CD14-positive monocyte (primary cell): ENCODE measurements around the gene FAM76A. TPM values are rescaled to one million over a fixed set of nuclear protein-coding genes. Genes with fewer than 3 reads are reported as not detected.

Experiments
- DNase-seq, 3 donors: peaks; one replicate each; pipeline ENCODE4 v3.0.0-alpha.2; 2011 to 2022
- H2AFZ ChIP-seq: 2 replicates; pipeline ENCODE4 v1.6.0; 2012; ENCODE audit warnings: mild to moderate bottlenecking, low read depth, low read length, inconsistent platforms; ENCODE audit not compliant: insufficient read depth, poor library complexity, severe bottlenecking
- H3K27ac ChIP-seq, 2 donors: 1 replicate in 1 of 2; 2 replicates in 1 of 2; pipeline ENCODE4 v1.5.1; 2012 to 2013; ENCODE audit warnings: low read length in 2 of 2, control low read depth in 1 of 2, inconsistent platforms in 1 of 2, low read depth in 1 of 2, mild to moderate bottlenecking in 1 of 2
- H3K27me3 ChIP-seq, 2 donors: one replicate each; pipeline versions ENCODE4 v1.6.0 to v1.6.1; 2011 to 2013; ENCODE audit warnings: low read length in 2 of 2; ENCODE audit not compliant: control insufficient read depth in 2 of 2, insufficient read depth in 2 of 2
- H3K36me3 ChIP-seq, 2 donors: replicated peaks in 1 of 2; 1 replicate in 1 of 2; 2 replicates in 1 of 2; pipeline versions ENCODE4 v1.5.1 to v1.6.1; 2012 to 2013; ENCODE audit warnings: low read length in 2 of 2, control low read depth in 1 of 2, inconsistent platforms in 1 of 2, mild to moderate bottlenecking in 1 of 2; ENCODE audit not compliant: insufficient read depth in 2 of 2, control insufficient read depth in 1 of 2
- H3K4me1 ChIP-seq, 2 donors: 1 replicate in 1 of 2; 2 replicates in 1 of 2; pipeline versions ENCODE4 v1.5.1 to v1.6.1; 2012 to 2013; ENCODE audit warnings: low read length in 2 of 2, control low read depth in 1 of 2, inconsistent platforms in 1 of 2, mild to moderate bottlenecking in 1 of 2, moderate library complexity in 1 of 2; ENCODE audit not compliant: insufficient read depth in 2 of 2, control insufficient read depth in 1 of 2
- H3K4me2 ChIP-seq: replicated peaks from 2 replicates; pipeline ENCODE3; 2012; ENCODE audit warnings: low read length, moderate library complexity, mild to moderate bottlenecking; ENCODE audit not compliant: poor library complexity, severe bottlenecking; ENCODE audit errors: extremely low read depth
- H3K4me3 ChIP-seq, 3 experiments: fragments of 200-600 bp in 1 of 3; sonication (generic) in 1 of 3; replicated peaks in 1 of 3; 1 replicate in 2 of 3; 2 replicates in 1 of 3; pipeline ENCODE4 v1.5.1; 2011 to 2013; ENCODE audit warnings: low read length in 3 of 3, mild to moderate bottlenecking in 3 of 3, control low read depth in 2 of 3, low read depth in 2 of 3, inconsistent platforms in 1 of 3, moderate library complexity in 1 of 3
- H3K79me2 ChIP-seq: 2 replicates; pipeline ENCODE4 v1.6.0; 2012; ENCODE audit warnings: mild to moderate bottlenecking, control low read depth, inconsistent platforms, low read length, moderate library complexity; ENCODE audit not compliant: insufficient read depth
- H3K9ac ChIP-seq: 2 replicates; pipeline ENCODE4 v1.6.0; 2017; ENCODE audit warnings: low read length, mild to moderate bottlenecking; ENCODE audit not compliant: insufficient read depth, poor library complexity, severe bottlenecking
- H3K9me3 ChIP-seq, 2 donors: replicated peaks in 1 of 2; 1 replicate in 1 of 2; 2 replicates in 1 of 2; pipeline versions ENCODE4 v1.5.1 to v1.6.1; 2012 to 2013; ENCODE audit warnings: low read length in 2 of 2, control low read depth in 1 of 2; ENCODE audit not compliant: control insufficient read depth in 1 of 2, insufficient read depth in 1 of 2
- H4K20me1 ChIP-seq: 2 replicates; pipeline ENCODE4 v1.6.0; 2012; ENCODE audit warnings: mild to moderate bottlenecking, low read length, control low read depth, moderate library complexity; ENCODE audit not compliant: insufficient read depth
- H3K27ac Mint-ChIP-seq, 7 donors: one replicate each; pipeline ENCODE4 v1.8.0; 2020; ENCODE audit warnings: mild to moderate bottlenecking in 7 of 7, mixed read lengths in 7 of 7, moderate library complexity in 6 of 7, inconsistent platforms in 2 of 7
- H3K27me3 Mint-ChIP-seq, 3 donors: one replicate each; pipeline ENCODE4 v1.8.0; 2021 to 2022; ENCODE audit warnings: low read depth in 3 of 3, mild to moderate bottlenecking in 3 of 3, mixed read lengths in 3 of 3, moderate library complexity in 3 of 3, inconsistent platforms in 1 of 3
- H3K36me3 Mint-ChIP-seq, 2 donors: one replicate each; pipeline ENCODE4 v1.8.0; 2020; ENCODE audit warnings: mixed read lengths in 2 of 2, inconsistent platforms in 1 of 2, mild to moderate bottlenecking in 1 of 2
- H3K4me1 Mint-ChIP-seq: one replicate; pipeline ENCODE4 v1.8.0; 2020; ENCODE audit warnings: mild to moderate bottlenecking, mixed read lengths
- H3K4me3 Mint-ChIP-seq, 2 donors: one replicate each; pipeline ENCODE4 v1.8.0; 2020; ENCODE audit warnings: mild to moderate bottlenecking in 2 of 2, mixed read lengths in 2 of 2, moderate library complexity in 1 of 2
- H3K9me3 Mint-ChIP-seq, 7 donors: one replicate each; pipeline ENCODE4 v1.8.0; 2020 to 2022; ENCODE audit warnings: mixed read lengths in 7 of 7, mild to moderate bottlenecking in 6 of 7, moderate library complexity in 6 of 7, inconsistent platforms in 2 of 7
- WGBS: methylation state at CpG from one replicate; pipeline ENCODE4 v1.1.5; 2013; ENCODE audit warnings: missing lambda C conversion rate; ENCODE audit not compliant: insufficient coverage; 5-methylcytosine and 5-hydroxymethylcytosine counted together
- intact Hi-C, 2 donors: fragments of 100-400 bp; cut with micrococcal nuclease; formaldehyde crosslinking; loops; one replicate each; pipeline versions ENCODE4 v1.15.0 to v1.15.1; 2023
- polyA plus RNA-seq, 3 donors: library from polyadenylated mRNA; depleted of rRNA in 1 of 3; unstranded in 2 of 3; stranded (reverse) in 1 of 3; fragments of 300-500 nt in 2 of 3; fragments of >200 nt in 1 of 3; fragmentation: Illumina TruSeq in 2 of 3; gene quantifications; 1 replicate in 2 of 3; 2 replicates in 1 of 3; pipeline ENCODE4 v1.2.3, GENCODE V29; 2012 to 2021
- TF ChIP-seq, protein P1 (sequence below): fragments of 200-600 bp; IDR thresholded peaks from one replicate; pipeline ENCODE4 v1.8.0; 2022; ENCODE audit warnings: antibody characterized with exemption, mild to moderate bottlenecking

FAM76A gene
- polyA plus RNA-seq, 3 donors: 9.1 to 10.9 (median 10.3) TPM

DNA sequence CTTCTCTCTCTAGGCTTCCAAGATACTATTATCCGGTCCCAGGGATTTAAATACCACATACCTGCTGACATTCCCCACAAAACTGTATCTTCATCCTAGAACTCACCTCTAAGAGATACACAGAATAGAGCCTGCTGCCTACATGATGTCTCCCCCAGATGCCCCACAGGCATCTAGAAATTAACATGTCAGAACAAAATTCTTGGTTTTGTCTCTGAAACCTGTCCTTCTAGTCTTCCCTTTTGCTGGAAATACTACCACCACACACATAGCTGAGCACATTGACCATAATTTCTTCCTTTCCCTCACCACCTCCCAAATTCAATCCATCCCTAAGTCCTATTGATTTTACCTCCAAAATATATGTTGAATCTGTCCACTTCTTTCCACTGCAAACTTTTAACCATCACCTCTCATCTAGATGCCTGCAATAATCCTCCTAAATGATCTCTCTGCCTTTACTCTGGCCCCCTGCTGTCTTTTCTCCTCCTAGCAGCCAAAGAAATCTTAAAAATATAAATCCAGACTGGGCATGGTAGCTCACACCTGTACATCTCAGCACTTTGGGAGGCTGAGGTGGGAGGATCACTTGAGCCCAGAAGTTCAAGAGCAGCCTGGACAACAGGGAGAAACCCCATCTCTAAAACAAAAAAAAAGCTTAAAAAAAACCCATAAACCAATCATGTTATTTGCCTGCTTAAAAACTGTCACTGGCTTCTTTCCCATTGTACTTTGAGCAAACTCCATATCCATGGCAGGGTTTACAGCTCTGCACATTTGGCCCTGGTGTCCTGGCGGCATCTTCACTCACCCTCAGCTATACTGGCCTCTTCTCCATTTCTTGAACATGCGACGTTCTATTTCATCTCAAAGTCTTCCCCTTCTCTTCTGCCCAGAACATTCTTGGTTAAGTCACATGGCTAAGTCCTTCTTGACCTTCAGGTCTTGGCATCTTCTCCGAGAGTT is 6.2 kb upstream of the FAM76A start:
- Histone ChIP-seq H3K4me3 (no peak overlapping the region), H3K9ac (no peak overlapping the region), H3K36me3 (no peaks in the 10 kb centered on the region), H2AFZ (no peak overlapping the region), H3K27ac (no peak overlapping the region), H3K79me2 (no peaks in the 10 kb centered on the region), H3K27me3 (peaks cover 0 to 2% of the 10 kb centered on the region in 2 donors), H3K4me2 (no peak overlapping the region), H3K4me1 (no peaks in the 10 kb centered on the region), H3K9me3 (no peaks in the 10 kb centered on the region), H4K20me1 (no peaks in the 10 kb centered on the region)
- TF ChIP-seq, protein P1, sequence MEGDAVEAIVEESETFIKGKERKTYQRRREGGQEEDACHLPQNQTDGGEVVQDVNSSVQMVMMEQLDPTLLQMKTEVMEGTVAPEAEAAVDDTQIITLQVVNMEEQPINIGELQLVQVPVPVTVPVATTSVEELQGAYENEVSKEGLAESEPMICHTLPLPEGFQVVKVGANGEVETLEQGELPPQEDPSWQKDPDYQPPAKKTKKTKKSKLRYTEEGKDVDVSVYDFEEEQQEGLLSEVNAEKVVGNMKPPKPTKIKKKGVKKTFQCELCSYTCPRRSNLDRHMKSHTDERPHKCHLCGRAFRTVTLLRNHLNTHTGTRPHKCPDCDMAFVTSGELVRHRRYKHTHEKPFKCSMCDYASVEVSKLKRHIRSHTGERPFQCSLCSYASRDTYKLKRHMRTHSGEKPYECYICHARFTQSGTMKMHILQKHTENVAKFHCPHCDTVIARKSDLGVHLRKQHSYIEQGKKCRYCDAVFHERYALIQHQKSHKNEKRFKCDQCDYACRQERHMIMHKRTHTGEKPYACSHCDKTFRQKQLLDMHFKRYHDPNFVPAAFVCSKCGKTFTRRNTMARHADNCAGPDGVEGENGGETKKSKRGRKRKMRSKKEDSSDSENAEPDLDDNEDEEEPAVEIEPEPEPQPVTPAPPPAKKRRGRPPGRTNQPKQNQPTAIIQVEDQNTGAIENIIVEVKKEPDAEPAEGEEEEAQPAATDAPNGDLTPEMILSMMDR: no peak
- Mint-ChIP-seq H3K27ac (no peak overlapping the region), H3K4me1 (peaks cover 2% of the 10 kb centered on the region), H3K36me3 (no peaks in the 10 kb centered on the region), H3K9me3 (peaks cover 6 to 17% (median 11%) of the 10 kb centered on the region in 7 donors), H3K4me3 (no peak overlapping the region), H3K27me3 (peaks cover 9 to 17% (median 10%) of the 10 kb centered on the region in 3 donors)
- DNase-seq: no peak
- intact Hi-C loops: no loop called here
- 86% methylated on average over 5 of the region's 5 CpGs for WGBS

DNA sequence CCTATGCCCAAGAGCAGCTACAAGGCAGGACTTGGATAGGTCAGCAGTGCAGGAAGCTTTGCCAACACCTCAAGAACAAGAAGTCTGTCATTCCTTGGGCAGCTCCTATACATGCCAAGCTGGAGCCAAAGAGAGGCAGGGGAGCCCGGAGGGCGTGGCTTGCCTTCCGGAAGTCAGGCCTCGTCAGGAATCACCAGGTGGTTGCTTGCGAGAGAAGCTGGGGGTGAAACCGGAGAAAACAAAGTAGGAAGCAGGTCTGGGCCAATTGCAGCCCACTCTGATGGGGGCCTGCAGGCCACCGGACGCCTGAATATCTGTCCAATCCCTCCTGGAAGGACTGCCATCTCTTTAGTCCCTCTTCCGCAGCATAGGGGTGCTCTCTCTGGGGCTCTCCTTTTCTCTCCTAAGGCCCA is 794 bp upstream of the FAM76A start:
- peak overlapping the region; percentile 91 for H2AFZ ChIP-seq
- H3K4me1 ChIP-seq: peaks cover 18 to 20% of the 10 kb centered on the region in 2 donors
- TF ChIP-seq, protein P1: no peak
- Mint-ChIP-seq H3K4me1 (peaks cover 19% of the 10 kb centered on the region), H3K27ac (peak overlapping the region; percentile 93 to 98 (median 96)), H3K27me3 (peaks cover 0 to 6% (median 3%) of the 10 kb centered on the region in 3 donors), H3K4me3 (peak overlapping the region; percentile 82 to 87), H3K36me3 (peaks cover 18 to 19% of the 10 kb centered on the region in 2 donors), H3K9me3 (peaks cover 0 to 3% (median 0%) of the 10 kb centered on the region in 7 donors)
- peak overlapping the region; percentile 97 for H3K4me2 ChIP-seq
- H3K27me3 ChIP-seq: no peaks in the 10 kb centered on the region
- WGBS: 85% methylated on average over 8 of the region's 9 CpGs
- intact Hi-C loops: loop anchor here (5.0 kb wide), 2 partner anchors 47 to 58 kb away; partner anchors contain the start of gene STX12 (in 2 of the 2)
- peaks cover 12 to 16% of the 10 kb centered on the region in 2 donors for H3K36me3 ChIP-seq
- no peak for DNase-seq
- H4K20me1 ChIP-seq: no peaks in the 10 kb centered on the region
- H3K4me3 ChIP-seq: peak overlapping the region; percentile 5 to 83 (median 43)
- H3K9me3 ChIP-seq: no peaks in the 10 kb centered on the region
- peak overlapping the region; percentile 52 for H3K9ac ChIP-seq
- peaks cover 15% of the 10 kb centered on the region for H3K79me2 ChIP-seq
- peak overlapping the region; percentile 68 to 88 for H3K27ac ChIP-seq
